Stomach (tissue), 9 donors: ENCODE data around the gene STPG2. TPM values are rescaled to one million over a fixed set of nuclear protein-coding genes. Genes with fewer than 3 reads are reported as not detected.

Experiments
- DNase-seq, 2 donors: peaks; one replicate each; pipeline versions ENCODE4 v3.0.0 to v3.0.0-alpha.2; 2013 to 2019
- H3K27ac ChIP-seq, 5 donors: fragments of 200-600 bp in 4 of 5; sonication (generic) in 4 of 5; one replicate each; pipeline ENCODE4 v1.5.1; 2013 to 2019; ENCODE audit warnings: mild to moderate bottlenecking in 1 of 5, moderate library complexity in 1 of 5
- H3K27me3 ChIP-seq, 3 donors: fragments of 200-600 bp; sonication (generic); one replicate each; pipeline ENCODE4 v1.5.1; 2017 to 2019; ENCODE audit warnings: mixed run types in 1 of 3
- H3K36me3 ChIP-seq, 4 donors: fragments of 200-600 bp; sonication (generic); 1 replicate in 3 of 4; 2 replicates in 1 of 4; pipeline ENCODE4 v1.5.1; 2016 to 2019
- H3K4me1 ChIP-seq, 4 donors: fragments of 200-600 bp; sonication (generic); one replicate each; pipeline ENCODE4 v1.5.1; 2016 to 2019
- H3K4me3 ChIP-seq, 4 donors: fragments of 200-600 bp; sonication (generic) in 3 of 4; one replicate each; pipeline ENCODE4 v1.5.1; 2016 to 2019; ENCODE audit warnings: mild to moderate bottlenecking in 1 of 4
- H3K9me3 ChIP-seq, 4 donors: fragments of 200-600 bp; sonication (generic); one replicate each; pipeline ENCODE4 v1.5.1; 2016 to 2019
- EP300 ChIP-seq: sonication (generic); formaldehyde crosslinking; IDR thresholded peaks from one replicate; pipeline ENCODE4 v1.6.1; 2017; ENCODE audit warnings: antibody characterized with exemption
- POLR2A ChIP-seq, 4 donors: fragments of 450-650 bp; IDR thresholded peaks; one replicate each; pipeline ENCODE4 v1.6.1; 2016; ENCODE audit warnings: antibody characterized with exemption in 4 of 4, control low read depth in 2 of 4, mild to moderate bottlenecking in 1 of 4, moderate library complexity in 1 of 4
- POLR2AphosphoS5 ChIP-seq, 3 donors: sonication (generic); formaldehyde crosslinking; IDR thresholded peaks; one replicate each; pipeline ENCODE4 v1.6.1; 2016; ENCODE audit warnings: antibody characterized with exemption in 3 of 3
- WGBS, 5 donors: extraction: QIAGEN DNeasy Blood & Tissue Kit in 3 of 5; methylation state at CpG; one replicate each; pipeline versions ENCODE4 v1.1.5 to v1.1.7; 2013 to 2018; 5-methylcytosine and 5-hydroxymethylcytosine counted together
- intact Hi-C: fragments of 100-400 bp; cut with DNase I; formaldehyde crosslinking; loops from one replicate; pipeline ENCODE4 v1.15.1; 2023; ENCODE audit warnings: low total_unique reads
- polyA plus RNA-seq, 3 donors: library from polyadenylated mRNA; stranded (reverse); fragments of 200-250 nt; gene quantifications; one replicate each; pipeline ENCODE4 v1.2.3, GENCODE V29; 2013
- total RNA-seq, 5 donors: library from RNA; depleted of rRNA; stranded (reverse); fragments of >200 nt; gene quantifications; one replicate each; pipeline versions ENCODE4 v1.1.0 to v1.2.3, GENCODE V29; 2014 to 2016
- TF ChIP-seq, protein P1 (sequence below), 7 experiments: fragments of 450-650 bp in 4 of 7; fragments of 200-600 bp in 3 of 7; sonication (generic) in 3 of 7; IDR thresholded peaks; one replicate each; pipeline ENCODE4 v1.5.1; 2016 to 2019; ENCODE audit warnings: antibody characterized with exemption in 7 of 7, control low read depth in 2 of 7, mild to moderate bottlenecking in 1 of 7
- donor health status: healthy with polysubstance abuse.
- donor health status: Bipolar disorder and iron deficiency.
- donor health status: healthy.

STPG2 gene
- total and polyA plus RNA-seq, 8 donors: 0.05 to 0.89 (median 0.49) TPM; not detected in 4

DNA sequence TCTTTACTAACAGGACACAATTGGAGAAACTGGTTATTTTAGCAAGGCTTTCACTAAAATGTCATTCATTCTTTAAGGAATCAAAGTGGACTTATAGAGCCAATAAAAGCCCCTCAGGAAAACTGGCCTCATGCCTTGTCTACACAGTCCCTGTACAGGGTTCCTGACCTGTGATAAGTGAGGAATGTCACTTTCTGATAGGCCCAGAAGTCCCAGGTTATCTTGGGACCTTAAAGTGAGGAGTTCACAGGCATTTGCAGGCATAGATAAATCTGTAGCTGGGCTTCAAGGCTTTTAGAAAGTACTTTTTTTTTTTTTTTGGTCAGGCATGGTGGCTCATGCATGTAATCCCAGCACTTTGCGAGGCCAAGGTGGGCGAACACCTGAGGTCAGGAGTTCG lies 19.4 kb upstream of the STPG2 start:
- Histone ChIP-seq H3K36me3 (no peaks in the 10 kb centered on the region), H3K4me1 (no peaks in the 10 kb centered on the region), H3K9me3 (no peaks in the 10 kb centered on the region), H3K27ac (no peak overlapping the region), H3K4me3 (no peak overlapping the region), H3K27me3 (no peaks in the 10 kb centered on the region)
- DNase-seq: no peak
- WGBS, 5 donors: 62 to 93% (median 85%) methylated on average over 3 of the region's 3 CpGs
- TF ChIP-seq EP300: no peak
- no peak for TF ChIP-seq POLR2A (IDR thresholded peaks at IDR 0.05)
- TF ChIP-seq, protein P1, sequence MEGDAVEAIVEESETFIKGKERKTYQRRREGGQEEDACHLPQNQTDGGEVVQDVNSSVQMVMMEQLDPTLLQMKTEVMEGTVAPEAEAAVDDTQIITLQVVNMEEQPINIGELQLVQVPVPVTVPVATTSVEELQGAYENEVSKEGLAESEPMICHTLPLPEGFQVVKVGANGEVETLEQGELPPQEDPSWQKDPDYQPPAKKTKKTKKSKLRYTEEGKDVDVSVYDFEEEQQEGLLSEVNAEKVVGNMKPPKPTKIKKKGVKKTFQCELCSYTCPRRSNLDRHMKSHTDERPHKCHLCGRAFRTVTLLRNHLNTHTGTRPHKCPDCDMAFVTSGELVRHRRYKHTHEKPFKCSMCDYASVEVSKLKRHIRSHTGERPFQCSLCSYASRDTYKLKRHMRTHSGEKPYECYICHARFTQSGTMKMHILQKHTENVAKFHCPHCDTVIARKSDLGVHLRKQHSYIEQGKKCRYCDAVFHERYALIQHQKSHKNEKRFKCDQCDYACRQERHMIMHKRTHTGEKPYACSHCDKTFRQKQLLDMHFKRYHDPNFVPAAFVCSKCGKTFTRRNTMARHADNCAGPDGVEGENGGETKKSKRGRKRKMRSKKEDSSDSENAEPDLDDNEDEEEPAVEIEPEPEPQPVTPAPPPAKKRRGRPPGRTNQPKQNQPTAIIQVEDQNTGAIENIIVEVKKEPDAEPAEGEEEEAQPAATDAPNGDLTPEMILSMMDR (IDR thresholded peaks at IDR 0.05): no peak
- no peak for TF ChIP-seq POLR2AphosphoS5 (IDR thresholded peaks at IDR 0.05)
- intact Hi-C loops: no loop called here

DNA sequence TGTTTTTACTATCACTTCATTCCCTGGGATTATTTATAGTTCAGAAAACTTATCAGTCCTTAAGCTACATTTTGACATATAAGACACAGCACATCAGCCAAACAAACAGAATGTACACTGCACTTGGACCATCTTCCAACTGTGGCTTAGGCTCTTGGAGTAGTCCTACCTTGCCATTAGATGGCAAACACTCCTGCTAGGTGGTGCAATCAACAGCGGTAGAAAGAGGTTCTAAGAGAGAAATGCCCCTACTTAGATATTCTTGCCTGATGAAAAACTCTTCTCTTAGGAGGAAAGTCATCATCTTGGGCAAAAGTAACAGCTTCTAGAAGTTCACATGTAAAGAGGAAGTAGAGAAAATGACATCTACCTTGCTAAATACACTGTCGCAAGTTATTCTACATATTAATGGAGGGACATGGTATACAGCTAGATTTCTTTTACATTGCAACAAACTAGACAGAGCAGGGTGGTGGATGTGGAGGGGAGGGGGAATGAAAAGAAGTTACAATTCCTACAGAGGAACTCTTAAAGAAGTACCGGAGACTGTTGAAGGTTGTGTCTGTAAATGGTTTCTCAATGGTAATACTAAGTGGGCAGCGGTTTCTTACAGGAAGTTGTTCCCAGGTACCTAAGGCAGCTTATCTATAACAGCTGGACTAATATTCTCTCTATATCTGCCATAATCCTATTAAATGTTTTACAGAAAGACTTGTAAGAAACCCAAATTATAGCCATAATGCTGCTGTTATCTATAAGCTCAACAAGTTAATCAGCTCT lies 8.1 kb upstream of the STPG2 start:
- H3K4me3 ChIP-seq: no peak overlapping the region
- WGBS, 5 donors: 68 to 80% (median 76%) methylated on average over 4 of the region's 4 CpGs
- H3K27ac ChIP-seq: no peak overlapping the region
- no peaks in the 10 kb centered on the region for H3K27me3 ChIP-seq
- no peak for TF ChIP-seq POLR2A (IDR thresholded peaks at IDR 0.05)
- TF ChIP-seq EP300: no peak
- TF ChIP-seq, protein P1 (IDR thresholded peaks at IDR 0.05): no peak
- TF ChIP-seq POLR2AphosphoS5 (IDR thresholded peaks at IDR 0.05): no peak
- no peaks in the 10 kb centered on the region for H3K9me3 ChIP-seq
- no peak for DNase-seq
- no peaks in the 10 kb centered on the region for H3K4me1 ChIP-seq
- intact Hi-C loops: no loop called here
- no peaks in the 10 kb centered on the region for H3K36me3 ChIP-seq

DNA sequence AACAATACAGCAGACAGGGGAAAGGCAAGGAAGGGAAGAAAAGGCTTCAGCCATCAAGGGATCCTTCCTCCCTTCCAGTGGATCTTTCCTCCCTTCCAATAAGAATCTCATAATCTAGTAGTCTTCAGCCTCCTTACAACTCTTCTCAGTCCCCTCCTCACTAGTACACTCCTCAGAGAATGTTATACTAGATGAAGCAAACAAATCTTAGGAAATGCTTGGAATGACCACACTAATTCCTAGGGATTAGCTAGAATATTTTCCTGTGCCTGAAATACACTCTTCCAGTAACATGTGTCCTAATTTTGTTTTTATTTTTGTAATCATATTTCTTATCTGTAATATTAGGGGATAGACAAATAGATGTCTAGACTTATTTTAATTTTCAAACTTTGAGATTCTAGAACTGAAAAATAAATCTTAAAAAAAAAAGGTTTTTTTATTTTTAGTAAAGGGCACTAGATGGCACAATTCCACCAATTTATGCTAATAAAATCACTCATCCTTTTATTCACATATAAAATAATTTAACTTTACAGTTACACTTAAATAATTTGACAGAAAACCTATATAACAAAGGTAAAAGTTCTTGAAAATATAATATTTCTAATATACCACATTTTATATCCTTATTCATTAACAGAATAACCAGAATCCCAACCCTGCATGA lies 7.0 kb upstream of the STPG2 start:
- Histone ChIP-seq H3K4me1 (no peaks in the 10 kb centered on the region), H3K4me3 (no peak overlapping the region), H3K27ac (no peak overlapping the region), H3K27me3 (no peaks in the 10 kb centered on the region), H3K36me3 (no peaks in the 10 kb centered on the region), H3K9me3 (no peaks in the 10 kb centered on the region)
- intact Hi-C loops: no loop called here
- TF ChIP-seq POLR2AphosphoS5 (IDR thresholded peaks at IDR 0.05) (no peak), POLR2A (IDR thresholded peaks at IDR 0.05) (no peak), EP300 (no peak)
- TF ChIP-seq, protein P1 (IDR thresholded peaks at IDR 0.05): no peak
- peak in 1 of 2 donors; percentile 10 for DNase-seq

DNA sequence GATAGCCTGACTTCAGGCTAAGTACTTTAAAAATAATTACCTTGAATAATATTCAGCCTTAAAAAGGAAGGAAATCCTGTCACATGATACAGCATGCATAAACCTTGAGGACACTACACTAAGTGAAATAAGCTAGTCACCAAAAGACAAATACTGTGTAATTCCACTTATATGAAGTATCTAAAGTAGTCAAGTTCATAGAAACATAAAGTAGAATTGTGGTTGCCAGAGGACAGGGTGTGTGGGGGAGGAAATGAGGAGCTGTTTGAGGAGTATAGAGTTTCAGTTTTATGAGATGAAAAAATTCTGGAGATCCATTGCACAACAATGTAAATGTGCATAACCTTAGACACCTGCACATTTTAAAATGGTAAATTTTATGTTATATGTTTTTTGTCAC lies 5.6 kb upstream of the STPG2 start:
- DNase-seq: no peak
- no peaks in the 10 kb centered on the region for H3K27me3 ChIP-seq
- no peak overlapping the region for H3K4me3 ChIP-seq
- H3K4me1 ChIP-seq: peaks cover 0 to 3% (median 1%) of the 10 kb centered on the region in 4 donors
- no peaks in the 10 kb centered on the region for H3K9me3 ChIP-seq
- no peak for TF ChIP-seq EP300
- no peak for TF ChIP-seq POLR2A (IDR thresholded peaks at IDR 0.05)
- no peak for TF ChIP-seq POLR2AphosphoS5 (IDR thresholded peaks at IDR 0.05)
- TF ChIP-seq, protein P1 (IDR thresholded peaks at IDR 0.05): no peak
- H3K27ac ChIP-seq: no peak overlapping the region
- no peaks in the 10 kb centered on the region for H3K36me3 ChIP-seq
- intact Hi-C loops: no loop called here
